ENCODE results near the gene FXYD2. TPM values are rescaled to one million over a fixed set of nuclear protein-coding genes. Genes with fewer than 3 reads are reported as not detected.
A peak's percentile ranks its signal among the peaks of the same experiment; 100 is the strongest.

Gene FXYD2
- total RNA-seq, 1 donor from 2014 or later = 3.6 TPM

DNA sequence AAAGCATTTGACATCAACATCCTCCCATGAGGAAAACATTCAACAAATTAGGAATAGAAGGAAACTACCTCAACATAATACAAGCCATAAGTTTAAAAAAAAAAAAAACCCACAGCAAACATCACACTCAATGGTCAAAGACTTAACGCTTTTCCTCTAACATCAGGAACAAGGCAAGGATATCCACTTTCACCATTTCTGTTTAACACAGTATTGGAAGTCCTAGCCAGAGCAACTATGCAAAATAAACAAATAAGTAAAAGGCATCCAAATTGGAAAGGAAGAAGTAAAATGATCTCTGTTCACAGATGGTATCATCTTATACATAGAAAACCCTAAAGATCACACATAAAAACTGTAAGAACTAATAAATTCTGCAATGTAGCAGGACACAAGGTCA lies 38.8 kb upstream of the FXYD2 start:
- H3K4me3 Mint-ChIP-seq = no peak overlapping the region
- no peaks in the 10 kb centered on the region for H3K36me3 Mint-ChIP-seq (ENCODE audit: low read depth)
- intact Hi-C loops (cut with micrococcal nuclease) = no loop called here
- no peaks in the 10 kb centered on the region for H3K9me3 Mint-ChIP-seq
- peaks cover 5% of the 10 kb centered on the region for H3K4me1 Mint-ChIP-seq (ENCODE audit: low read depth)
- no peak for DNase-seq (ENCODE audit: low spot score)
- peaks cover 28% of the 10 kb centered on the region for H3K27me3 Mint-ChIP-seq (ENCODE audit: insufficient read depth)
- H3K27ac Mint-ChIP-seq = no peak overlapping the region

DNA sequence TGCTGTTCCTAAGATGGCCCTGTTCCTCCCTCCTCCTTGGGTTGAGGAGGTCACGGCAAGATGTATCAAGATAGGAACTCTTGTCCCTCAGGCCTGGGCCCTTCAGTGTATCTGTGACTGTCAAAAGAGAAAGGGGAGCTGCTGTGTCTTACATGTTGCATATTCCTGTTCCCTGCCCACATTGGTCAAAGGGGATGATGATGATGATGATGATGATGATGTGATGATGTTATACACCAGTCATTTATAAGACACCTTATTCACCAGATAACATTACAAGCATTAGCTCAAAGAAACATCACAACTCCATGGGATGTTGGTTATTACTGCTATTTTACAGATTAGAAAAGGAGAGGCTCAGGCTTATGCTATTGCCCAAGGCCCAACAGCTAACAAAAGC lies 38.2 kb upstream of the FXYD2 start:
- Mint-ChIP-seq H3K36me3 (ENCODE audit: low read depth) (no peaks in the 10 kb centered on the region), H3K27ac (no peak overlapping the region), H3K4me1 (ENCODE audit: low read depth) (peaks cover 5% of the 10 kb centered on the region), H3K4me3 (no peak overlapping the region), H3K27me3 (ENCODE audit: insufficient read depth) (peaks cover 28% of the 10 kb centered on the region), H3K9me3 (no peaks in the 10 kb centered on the region)
- intact Hi-C loops (cut with micrococcal nuclease) = no loop called here
- DNase-seq (ENCODE audit: low spot score) = no peak

DNA sequence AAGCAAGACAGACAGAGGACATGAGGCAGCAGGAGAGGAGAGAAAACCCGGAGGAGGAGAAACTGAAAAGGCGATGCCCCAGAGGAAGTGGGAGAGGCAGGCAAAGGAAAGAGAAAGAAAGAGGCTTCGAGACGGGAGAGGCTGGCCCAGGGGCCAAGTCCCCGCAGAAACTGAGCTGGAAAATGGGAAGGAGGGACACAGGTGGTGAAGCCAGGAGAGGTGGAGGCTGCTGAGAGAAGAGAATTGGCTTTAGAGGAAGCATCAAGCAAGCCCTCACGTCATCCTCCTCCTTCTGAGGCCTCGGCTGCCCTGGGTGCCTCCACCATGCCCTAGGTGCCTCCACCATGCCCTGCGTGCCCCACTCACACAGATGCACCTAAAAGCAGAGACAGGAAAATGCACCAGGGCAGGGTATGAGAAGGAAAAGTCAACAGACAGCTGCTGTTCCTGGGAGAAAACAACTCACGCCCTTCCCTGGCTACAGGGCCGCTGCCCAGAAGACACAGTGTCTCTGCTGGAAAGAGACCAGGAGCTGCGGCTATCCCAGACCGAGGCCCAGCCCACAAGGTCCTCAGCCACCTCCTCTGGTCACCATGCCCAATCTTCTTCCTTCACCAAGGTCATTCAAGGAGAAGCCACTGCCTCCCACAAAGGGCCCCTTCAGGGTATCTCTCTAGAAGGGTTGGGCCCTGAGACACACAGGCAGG lies 37.6 kb upstream of the FXYD2 start:
- H3K27me3 Mint-ChIP-seq (ENCODE audit: insufficient read depth) = peaks cover 27% of the 10 kb centered on the region
- H3K36me3 Mint-ChIP-seq (ENCODE audit: low read depth) = no peaks in the 10 kb centered on the region
- H3K27ac Mint-ChIP-seq = peak overlapping the region; percentile 20
- no peaks in the 10 kb centered on the region for H3K9me3 Mint-ChIP-seq
- intact Hi-C loops (cut with micrococcal nuclease) = no loop called here
- H3K4me3 Mint-ChIP-seq = no peak overlapping the region
- no peak for DNase-seq (ENCODE audit: low spot score)
- H3K4me1 Mint-ChIP-seq (ENCODE audit: low read depth) = peaks cover 5% of the 10 kb centered on the region

DNA sequence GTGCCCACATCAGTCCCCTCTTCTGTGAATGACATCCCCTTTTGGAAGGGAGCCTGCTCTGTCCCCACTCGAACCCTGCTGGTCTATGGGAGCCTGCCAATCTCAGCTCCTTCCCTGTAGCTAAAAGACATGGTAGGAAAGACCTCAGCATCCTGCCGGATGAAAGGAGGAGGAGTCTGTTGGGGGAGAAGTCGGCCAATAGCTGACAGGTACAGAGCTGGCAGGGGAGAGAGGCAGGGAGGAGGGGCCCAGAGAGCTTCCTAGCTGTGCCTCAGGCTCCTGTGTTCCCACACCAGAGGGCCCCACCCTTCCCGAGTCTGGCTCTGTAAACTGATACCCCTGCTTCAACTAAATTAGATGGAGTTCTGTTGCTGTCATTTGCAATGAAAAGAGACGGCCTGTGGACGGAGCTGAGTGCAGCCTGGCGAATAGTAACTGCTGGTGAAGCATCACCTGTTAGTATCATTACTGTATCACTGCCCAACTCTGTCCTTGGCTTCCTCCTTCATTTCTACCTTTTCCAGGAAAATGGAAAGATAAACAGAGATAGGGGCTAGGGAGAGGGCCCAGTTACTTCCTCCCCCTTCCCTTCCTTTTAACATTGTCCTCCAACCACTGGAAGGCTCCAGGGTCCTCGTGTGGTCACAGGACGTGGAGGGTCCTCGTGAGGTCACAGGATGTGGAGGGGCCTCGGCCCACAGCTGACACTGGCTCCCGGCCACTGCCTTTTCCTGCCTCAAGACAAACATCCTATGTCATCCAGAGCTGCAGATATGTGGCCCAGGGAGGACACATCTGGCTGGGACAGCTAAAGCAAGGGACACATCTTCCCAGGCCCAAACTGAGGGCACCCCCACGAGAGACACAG lies 36.8 kb upstream of the FXYD2 start:
- intact Hi-C loops (cut with micrococcal nuclease) = no loop called here
- no peak overlapping the region for H3K4me3 Mint-ChIP-seq
- H3K27ac Mint-ChIP-seq = peak overlapping the region; percentile 20
- no peaks in the 10 kb centered on the region for H3K9me3 Mint-ChIP-seq
- H3K36me3 Mint-ChIP-seq (ENCODE audit: low read depth) = no peaks in the 10 kb centered on the region
- peaks cover 35% of the 10 kb centered on the region for H3K27me3 Mint-ChIP-seq (ENCODE audit: insufficient read depth)
- H3K4me1 Mint-ChIP-seq (ENCODE audit: low read depth) = peaks cover 5% of the 10 kb centered on the region
- DNase-seq (ENCODE audit: low spot score) = no peak

DNA sequence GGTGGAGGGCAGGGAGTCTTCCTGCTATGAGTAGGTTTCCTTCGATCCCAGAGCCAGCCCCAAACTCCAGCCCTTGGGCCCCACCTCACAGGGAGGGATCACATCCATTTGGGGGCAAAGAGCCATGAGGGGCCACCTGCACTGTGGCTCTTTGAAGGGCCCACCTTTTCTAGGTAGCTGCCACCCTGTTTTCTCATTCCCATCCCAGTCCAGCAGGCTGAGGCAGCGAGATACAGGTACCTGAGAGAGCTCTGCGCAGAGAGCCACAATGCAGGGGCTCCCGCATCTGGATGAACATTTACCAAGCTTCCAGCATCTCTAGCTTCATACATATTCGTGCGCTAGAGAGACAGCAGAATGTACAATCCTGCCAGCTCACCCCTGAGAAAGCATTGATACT lies 35.6 kb upstream of the FXYD2 start:
- no peaks in the 10 kb centered on the region for H3K9me3 Mint-ChIP-seq
- no peak overlapping the region for H3K27ac Mint-ChIP-seq
- intact Hi-C loops (cut with micrococcal nuclease) = no loop called here
- no peak overlapping the region for H3K4me3 Mint-ChIP-seq
- no peak for DNase-seq (ENCODE audit: low spot score)
- peaks cover 38% of the 10 kb centered on the region for H3K27me3 Mint-ChIP-seq (ENCODE audit: insufficient read depth)
- H3K4me1 Mint-ChIP-seq (ENCODE audit: low read depth) = peaks cover 5% of the 10 kb centered on the region
- no peaks in the 10 kb centered on the region for H3K36me3 Mint-ChIP-seq (ENCODE audit: low read depth)

DNA sequence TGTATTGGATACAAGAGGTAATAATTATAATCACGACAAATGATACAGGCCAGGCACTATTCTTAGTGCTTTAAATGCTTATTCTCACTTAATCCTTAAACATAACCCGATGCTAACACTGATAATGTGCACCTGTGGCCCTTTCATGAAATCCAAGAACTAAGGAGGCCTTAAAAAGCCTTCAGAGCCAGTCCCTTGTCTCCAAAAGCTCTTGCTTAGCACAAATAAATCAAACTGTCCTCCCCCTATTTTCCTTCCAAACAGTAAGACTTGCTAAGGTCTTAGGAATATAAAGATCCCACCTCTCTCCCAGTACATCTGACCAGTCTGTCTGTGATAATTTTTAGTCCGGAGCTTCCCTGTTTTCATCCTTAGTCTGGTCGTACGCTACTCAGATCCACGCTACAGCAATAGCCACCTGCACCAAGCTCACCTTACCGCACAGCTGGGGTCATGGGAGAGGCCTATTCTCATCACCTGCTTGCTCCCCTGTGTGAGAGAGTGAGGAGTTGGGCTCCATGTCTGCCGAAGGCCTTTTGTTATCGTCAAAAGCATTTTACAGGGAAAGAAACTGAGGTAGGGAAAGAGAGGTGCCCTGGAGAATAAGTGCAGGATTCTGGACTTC lies 35.1 kb upstream of the FXYD2 start:
- intact Hi-C loops (cut with micrococcal nuclease) = no loop called here
- Mint-ChIP-seq H3K27ac (no peak overlapping the region), H3K4me3 (no peak overlapping the region), H3K36me3 (ENCODE audit: low read depth) (no peaks in the 10 kb centered on the region), H3K4me1 (ENCODE audit: low read depth) (peaks cover 5% of the 10 kb centered on the region), H3K9me3 (no peaks in the 10 kb centered on the region), H3K27me3 (ENCODE audit: insufficient read depth) (peaks cover 35% of the 10 kb centered on the region)
- no peak for DNase-seq (ENCODE audit: low spot score)

DNA sequence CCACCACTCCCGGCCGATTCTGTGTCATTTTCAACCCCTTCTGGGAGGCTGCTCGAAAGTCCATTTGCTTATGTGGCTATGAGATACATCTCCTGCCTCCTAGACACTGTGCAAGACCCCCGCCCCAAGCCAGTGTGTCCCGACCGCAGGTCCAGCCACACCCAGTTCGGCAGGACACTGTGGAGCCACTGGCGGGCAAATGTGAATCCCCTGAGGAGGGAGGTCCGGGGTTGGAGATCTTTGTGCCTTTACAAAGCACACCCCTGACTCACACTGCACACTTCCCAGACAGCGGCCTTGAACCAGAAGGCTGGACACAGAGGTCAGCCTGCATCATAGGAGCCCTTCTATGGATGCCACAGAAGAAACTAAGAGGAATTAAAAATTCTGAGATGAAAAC lies 34.5 kb upstream of the FXYD2 start:
- intact Hi-C loops (cut with micrococcal nuclease) = no loop called here
- no peaks in the 10 kb centered on the region for H3K36me3 Mint-ChIP-seq (ENCODE audit: low read depth)
- no peak for DNase-seq (ENCODE audit: low spot score)
- peaks cover 5% of the 10 kb centered on the region for H3K4me1 Mint-ChIP-seq (ENCODE audit: low read depth)
- H3K27me3 Mint-ChIP-seq (ENCODE audit: insufficient read depth) = peaks cover 32% of the 10 kb centered on the region
- H3K27ac Mint-ChIP-seq = no peak overlapping the region
- H3K9me3 Mint-ChIP-seq = no peaks in the 10 kb centered on the region
- no peak overlapping the region for H3K4me3 Mint-ChIP-seq

DNA sequence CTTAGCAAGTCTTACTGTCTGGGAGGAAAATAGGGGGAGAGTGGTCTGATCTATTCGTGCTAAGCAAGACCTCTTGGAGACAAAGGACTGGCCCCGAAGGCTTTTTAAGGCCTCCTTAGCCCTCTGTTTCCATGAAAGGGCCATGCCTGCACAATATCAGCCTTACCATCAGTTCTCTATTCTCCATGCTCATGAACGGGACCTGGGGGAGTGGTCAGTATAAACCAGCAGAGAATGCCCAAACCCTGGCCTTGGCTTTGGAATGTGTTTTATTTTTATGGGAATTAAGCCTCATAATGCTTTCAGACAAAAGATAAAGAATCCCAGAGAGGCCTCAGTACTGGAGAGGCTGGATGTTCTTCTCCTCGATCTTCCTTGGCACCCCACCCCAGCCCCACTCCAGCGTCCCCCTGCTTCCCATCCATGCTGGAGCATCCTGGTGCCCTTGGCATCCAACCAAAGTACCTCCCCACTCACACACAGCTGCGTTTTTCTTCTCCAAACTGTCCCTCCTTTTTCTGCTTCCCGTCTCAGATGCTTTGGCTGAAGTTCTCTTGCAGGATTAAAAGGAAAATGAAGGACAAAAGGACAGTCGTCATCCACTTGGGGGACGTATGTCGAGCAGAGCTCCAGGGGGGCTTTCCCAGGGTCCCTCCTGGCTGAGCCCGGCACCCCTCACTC lies 33.3 kb upstream of the FXYD2 start:
- DNase-seq (ENCODE audit: low spot score) = no peak
- Mint-ChIP-seq H3K9me3 (peaks cover 3% of the 10 kb centered on the region), H3K4me1 (ENCODE audit: low read depth) (peaks cover 5% of the 10 kb centered on the region), H3K27me3 (ENCODE audit: insufficient read depth) (peaks cover 23% of the 10 kb centered on the region), H3K4me3 (no peak overlapping the region), H3K36me3 (ENCODE audit: low read depth) (peaks cover 1% of the 10 kb centered on the region), H3K27ac (no peak overlapping the region)
- intact Hi-C loops (cut with micrococcal nuclease) = no loop called here

DNA sequence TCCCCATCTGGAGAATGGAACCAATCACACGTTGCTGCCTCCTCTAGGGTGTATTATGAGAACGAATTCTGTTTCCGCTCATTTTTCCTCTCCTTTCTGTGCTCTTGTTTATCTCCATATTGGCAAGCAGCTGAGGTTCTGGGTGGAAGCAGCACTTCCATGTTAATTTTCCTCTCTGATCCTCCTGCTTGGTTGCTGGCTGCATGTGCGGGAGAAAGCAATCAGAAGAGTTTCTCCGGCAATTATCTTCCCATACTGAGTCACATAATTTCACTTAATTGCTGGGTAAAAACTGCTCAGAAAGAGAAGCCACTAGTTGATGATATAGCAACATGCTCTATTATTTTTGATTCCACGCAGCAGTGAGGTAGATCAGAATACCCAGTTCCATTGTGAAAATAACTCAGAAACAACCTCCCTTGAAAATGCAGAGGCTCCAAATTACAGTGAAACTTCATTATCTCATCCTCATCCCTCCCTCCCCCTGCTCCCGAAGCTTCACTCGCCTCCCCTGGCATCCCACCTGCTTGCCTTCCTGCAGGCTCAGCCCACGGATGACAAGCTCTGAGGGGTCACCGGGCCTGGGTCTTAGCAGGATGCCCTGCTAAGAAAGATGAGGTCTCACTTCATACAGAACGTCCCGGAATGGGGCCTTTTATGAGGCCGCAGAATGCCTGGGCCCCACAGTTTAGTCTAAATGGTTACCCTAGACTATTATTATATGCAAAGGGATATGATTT lies 31.5 kb upstream of the FXYD2 start:
- no peak for DNase-seq (ENCODE audit: low spot score)
- H3K4me3 Mint-ChIP-seq = no peak overlapping the region
- peaks cover 21% of the 10 kb centered on the region for H3K27me3 Mint-ChIP-seq (ENCODE audit: insufficient read depth)
- intact Hi-C loops (cut with micrococcal nuclease) = no loop called here
- H3K4me1 Mint-ChIP-seq (ENCODE audit: low read depth) = peaks cover 6% of the 10 kb centered on the region
- peaks cover 1% of the 10 kb centered on the region for H3K36me3 Mint-ChIP-seq (ENCODE audit: low read depth)
- H3K27ac Mint-ChIP-seq = no peak overlapping the region
- peaks cover 10% of the 10 kb centered on the region for H3K9me3 Mint-ChIP-seq

DNA sequence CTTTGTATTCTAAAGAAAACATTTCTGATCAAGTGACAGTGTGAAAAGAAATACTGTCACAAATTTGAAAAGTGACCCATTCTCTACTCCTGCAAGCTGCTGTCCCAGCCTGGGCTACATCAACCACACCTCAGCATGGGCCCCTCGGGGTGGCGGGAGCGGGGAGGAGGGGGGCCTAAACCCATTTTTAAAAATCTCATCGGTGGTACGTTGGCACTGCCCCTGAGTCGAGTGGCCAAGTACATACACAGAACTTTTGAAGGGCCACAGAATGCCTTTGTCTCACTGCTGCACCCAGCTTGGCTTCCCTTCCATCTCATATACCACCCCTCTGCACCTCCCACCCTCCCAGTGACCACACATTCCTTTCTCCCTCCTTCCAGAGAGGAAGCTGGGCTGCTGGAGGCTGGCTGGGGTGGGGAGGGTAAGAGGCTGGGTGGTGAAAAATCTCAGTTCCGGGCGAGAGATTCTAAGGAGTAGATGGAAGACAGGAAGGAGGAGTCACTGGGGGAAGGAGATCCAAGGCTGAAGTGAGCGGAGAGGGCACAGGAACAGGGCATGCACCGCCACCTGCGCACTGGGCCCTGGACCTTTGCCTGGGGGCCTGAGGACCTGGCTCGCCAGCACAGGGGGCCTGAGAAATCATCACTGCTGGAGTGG lies 30.8 kb upstream of the FXYD2 start:
- Mint-ChIP-seq H3K27me3 (ENCODE audit: insufficient read depth) (peaks cover 22% of the 10 kb centered on the region), H3K4me3 (no peak overlapping the region), H3K27ac (no peak overlapping the region), H3K36me3 (ENCODE audit: low read depth) (peaks cover 1% of the 10 kb centered on the region), H3K9me3 (peaks cover 10% of the 10 kb centered on the region), H3K4me1 (ENCODE audit: low read depth) (peaks cover 6% of the 10 kb centered on the region)
- intact Hi-C loops (cut with micrococcal nuclease) = no loop called here
- DNase-seq (ENCODE audit: low spot score) = no peak

DNA sequence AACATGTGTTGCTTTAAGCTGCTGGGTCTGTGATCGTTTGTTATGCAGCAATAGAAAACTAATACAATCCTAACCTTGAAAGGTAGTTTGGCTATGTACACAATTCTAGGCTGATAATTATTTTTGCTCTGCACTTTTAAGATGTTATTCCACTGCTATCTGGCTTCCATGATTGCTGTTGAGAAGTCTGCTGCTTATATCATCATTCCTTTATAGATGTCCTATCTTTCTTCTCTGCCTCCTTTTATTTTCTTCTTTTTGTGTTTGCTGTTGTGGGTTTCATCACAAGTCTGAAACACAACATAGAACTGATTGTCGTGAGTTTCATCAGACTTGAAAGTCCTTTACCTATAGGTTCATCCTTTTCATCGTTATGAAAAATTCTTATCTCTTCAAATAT lies 27.8 kb upstream of the FXYD2 start:
- Mint-ChIP-seq H3K9me3 (peaks cover 10% of the 10 kb centered on the region), H3K27me3 (ENCODE audit: insufficient read depth) (peaks cover 25% of the 10 kb centered on the region), H3K36me3 (ENCODE audit: low read depth) (peaks cover 1% of the 10 kb centered on the region), H3K27ac (no peak overlapping the region), H3K4me1 (ENCODE audit: low read depth) (peaks cover 6% of the 10 kb centered on the region), H3K4me3 (no peak overlapping the region)
- DNase-seq (ENCODE audit: low spot score) = no peak
- intact Hi-C loops (cut with micrococcal nuclease) = no loop called here

DNA sequence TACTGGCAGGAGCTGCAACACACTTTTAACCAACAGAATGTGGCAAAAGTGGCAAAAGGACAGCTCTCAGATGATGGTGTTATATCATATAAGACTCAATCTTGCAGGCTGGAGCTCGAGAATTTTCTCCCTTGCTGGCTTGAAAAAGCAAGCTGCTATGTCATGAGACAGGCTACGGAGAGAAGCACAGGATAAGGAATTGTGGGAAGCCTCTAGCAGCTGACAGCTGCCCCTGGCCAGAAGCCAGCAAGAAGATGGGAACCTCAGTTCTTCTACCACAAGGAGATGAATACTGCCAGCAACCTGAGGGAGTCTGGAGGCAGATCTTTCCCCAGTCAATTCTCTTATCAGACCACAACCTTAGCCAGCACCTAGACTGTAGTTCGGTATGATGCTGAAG lies 27.3 kb upstream of the FXYD2 start:
- H3K36me3 Mint-ChIP-seq (ENCODE audit: low read depth) = peaks cover 1% of the 10 kb centered on the region
- intact Hi-C loops (cut with micrococcal nuclease) = no loop called here
- H3K4me3 Mint-ChIP-seq = no peak overlapping the region
- H3K4me1 Mint-ChIP-seq (ENCODE audit: low read depth) = peaks cover 6% of the 10 kb centered on the region
- H3K9me3 Mint-ChIP-seq = peaks cover 10% of the 10 kb centered on the region
- peaks cover 23% of the 10 kb centered on the region for H3K27me3 Mint-ChIP-seq (ENCODE audit: insufficient read depth)
- no peak for DNase-seq (ENCODE audit: low spot score)
- no peak overlapping the region for H3K27ac Mint-ChIP-seq

Measured in activated T-helper 1 cell treated with anti-CD3 and anti-CD28 coated beads, Interleukin-12 subunit alpha, Interleukin-12 subunit beta, Interleukin-2, Interleukin-4 antibody, amounts not matched to agents 30 ng/mL and 10 ng/mL and 1 ng/mL, durations not matched to agents 14 hours and 24 hours and 36 hours (primary cell).